HepG2 (cell line): ENCODE data around the gene DNAJC11. TPM values are rescaled to one million over a fixed set of nuclear protein-coding genes. Genes with fewer than 3 reads are reported as not detected.

Experiments used
- ATAC-seq: fragments of 200-7000 bp; cut with Tn5 transposase; 3 replicates; pipeline ENCODE4 v1.9.1; 2020; ENCODE audit warnings: mild to moderate bottlenecking, moderate library complexity
- BruUV-seq: library from RNA; stranded (reverse); fragments of 400-500 nt; replicated peaks from 2 replicates; lab custom pipeline; 2021; lab: Mats Ljungman, UMichigan
- CTCF ChIA-PET: fragments of 300-600 bp; formaldehyde crosslinking; extraction: SDS; loops from one replicate; lab custom pipeline; 2021; ENCODE audit warnings: low total read pairs, inconsistent platforms, low intra/inter-chr PET ratio; lab: Yijun Ruan, JAX
- POLR2A ChIA-PET: fragments of 350-600 bp; sonication (Branson Sonifier 250); formaldehyde crosslinking; loops from one replicate; lab custom pipeline; 2020; ENCODE audit warnings: antibody characterized with exemption, inconsistent platforms; lab: Yijun Ruan, JAX
- DNase-seq: peaks from one replicate; pipeline ENCODE4 v3.0.0-alpha.2; 2015; ENCODE audit warnings: low spot score
- FAIRE-seq: peaks from 3 replicates; lab custom pipeline; 2011; peaks lifted over from hg19 to GRCh38; lab: Jason Lieb, UNC
- H2AFZ ChIP-seq: one replicate; pipeline ENCODE4 v1.6.1; 2011; ENCODE audit warnings: low read length, inconsistent platforms
- H3K27ac ChIP-seq: fragments of 300-600 bp; 3 replicates; pipeline ENCODE4 v1.8.0; 2011; ENCODE audit warnings: mixed run types, mild to moderate bottlenecking, mixed read lengths, low read length, inconsistent platforms; ENCODE audit not compliant: insufficient read depth; ENCODE audit errors: extremely low read length
- H3K27me3 ChIP-seq, 2 experiments: fragments of 200-600 bp in 1 of 2; 2 replicates in 1 of 2; 3 replicates in 1 of 2; pipeline versions ENCODE4 v1.6.0 to v1.8.0; 2011; ENCODE audit warnings: low read length in 2 of 2, mild to moderate bottlenecking in 2 of 2, moderate library complexity in 2 of 2, inconsistent platforms in 1 of 2; ENCODE audit not compliant: insufficient read depth in 2 of 2, control insufficient read depth in 1 of 2
- H3K36me3 ChIP-seq, 2 experiments: fragments of 200-600 bp in 1 of 2; replicated peaks in 1 of 2; 2 replicates in 1 of 2; 3 replicates in 1 of 2; pipeline versions ENCODE4 v1.5.1 to v1.8.0; 2011; ENCODE audit warnings: low read length in 2 of 2, inconsistent platforms in 1 of 2; ENCODE audit not compliant: insufficient read depth in 2 of 2, control insufficient read depth in 1 of 2
- H3K4me1 ChIP-seq: 2 replicates; pipeline ENCODE4 v1.5.1; 2012; ENCODE audit warnings: low read length, inconsistent platforms; ENCODE audit not compliant: insufficient read depth
- H3K4me2 ChIP-seq: 2 replicates; pipeline ENCODE4 v1.6.0; 2011; ENCODE audit warnings: low read depth, low read length, inconsistent platforms
- H3K4me3 ChIP-seq, 3 experiments: fragments of 200-600 bp in 1 of 3; sonication (generic), shearing (Covaris generic) in 1 of 3; replicated peaks in 1 of 3; 2 replicates each; pipeline ENCODE4 v1.5.1; 2011 to 2016; ENCODE audit warnings: low read length in 3 of 3, inconsistent platforms in 2 of 3, low read depth in 2 of 3, mild to moderate bottlenecking in 2 of 3, control low read depth in 1 of 3, mixed read lengths in 1 of 3; ENCODE audit not compliant: insufficient read depth in 1 of 3
- H3K79me2 ChIP-seq: one replicate; pipeline ENCODE4 v1.6.1; 2011; ENCODE audit warnings: low read length, inconsistent platforms; ENCODE audit not compliant: insufficient read depth
- H3K9ac ChIP-seq: 2 replicates; pipeline ENCODE4 v1.6.0; 2011; ENCODE audit warnings: mild to moderate bottlenecking, low read depth, low read length, inconsistent platforms; ENCODE audit not compliant: insufficient read depth
- H3K9me3 ChIP-seq: 2 replicates; pipeline ENCODE4 v1.5.1; 2012; ENCODE audit warnings: mild to moderate bottlenecking, low read length
- H4K20me1 ChIP-seq: 2 replicates; pipeline ENCODE4 v1.6.0; 2011; ENCODE audit warnings: inconsistent platforms, mild to moderate bottlenecking, low read length, moderate library complexity; ENCODE audit not compliant: insufficient read depth
- GABPB1 ChIP-seq: IDR thresholded peaks from 2 replicates; pipeline ENCODE4 v1.6.1; 2016; ENCODE audit warnings: mild to moderate bottlenecking, missing genetic modification reagents, moderate library complexity, missing compliant biosample characterization
- GTF2F1 ChIP-seq: fragments of 150-350 bp; IDR thresholded peaks from 2 replicates; pipeline ENCODE4 v1.6.1; 2014; ENCODE audit warnings: low read length
- HMGA1 ChIP-seq: sonication (generic); formaldehyde crosslinking; conservative IDR thresholded peaks from 2 replicates; pipeline ENCODE4 v1.4.0; 2020; ENCODE audit warnings: missing genetic modification reagents
- JUNB ChIP-seq: sonication (generic); formaldehyde crosslinking; IDR thresholded peaks from 2 replicates; pipeline ENCODE4 v1.8.0; 2022; ENCODE audit warnings: missing genetic modification reagents, mild to moderate bottlenecking, borderline replicate concordance
- LCORL ChIP-seq, 2 experiments: fragments of 450-650 bp in 1 of 2; sonication (generic) in 1 of 2; formaldehyde crosslinking in 1 of 2; IDR thresholded peaks; 2 replicates each; pipeline versions ENCODE4 v1.5.0 to v1.6.1; 2017 to 2020; ENCODE audit warnings: antibody characterized with exemption in 1 of 2, missing genetic modification reagents in 1 of 2
- MEF2D ChIP-seq: sonication (generic); formaldehyde crosslinking; IDR thresholded peaks from 2 replicates; pipeline ENCODE4 v1.5.1; 2020; ENCODE audit warnings: mild to moderate bottlenecking, missing genetic modification reagents
- POLR2AphosphoS2 ChIP-seq: IDR thresholded peaks from 2 replicates; pipeline ENCODE4 v1.6.1; 2011; ENCODE audit warnings: low read depth, low read length, improper control_type of control experiment
- SETDB1 ChIP-seq: sonication (generic); formaldehyde crosslinking; IDR thresholded peaks from 2 replicates; pipeline ENCODE4 v1.5.1; 2020; ENCODE audit warnings: missing genetic modification reagents, mild to moderate bottlenecking, borderline replicate concordance
- SIX1 ChIP-seq: sonication (generic); formaldehyde crosslinking; IDR thresholded peaks from 2 replicates; pipeline ENCODE4 v1.4.0; 2020; ENCODE audit warnings: missing genetic modification reagents, borderline replicate concordance
- U2AF1 ChIP-seq: fragments of 200-400 bp; formaldehyde crosslinking; optimal IDR thresholded peaks from 2 replicates; pipeline ENCODE3; 2017; ENCODE audit warnings: mild to moderate bottlenecking, low read depth, low read length
- ZNF326 ChIP-seq: sonication (generic); formaldehyde crosslinking; IDR thresholded peaks from 2 replicates; pipeline ENCODE4 v1.4.0; 2020; ENCODE audit warnings: missing genetic modification reagents, borderline replicate concordance
- ZNF558 ChIP-seq: sonication (generic); formaldehyde crosslinking; IDR thresholded peaks from 2 replicates; pipeline ENCODE4 v1.9.0; 2022; ENCODE audit warnings: mild to moderate bottlenecking, missing genetic modification reagents, borderline replicate concordance
- ZNF598 ChIP-seq: sonication (generic); formaldehyde crosslinking; IDR thresholded peaks from 2 replicates; pipeline ENCODE4 v1.5.1; 2020; ENCODE audit warnings: mild to moderate bottlenecking, missing genetic modification reagents, borderline replicate concordance
- ZNF660 ChIP-seq: sonication (generic); formaldehyde crosslinking; IDR thresholded peaks from 2 replicates; pipeline ENCODE4 v1.5.1; 2020; ENCODE audit warnings: mild to moderate bottlenecking, low read depth, missing genetic modification reagents, borderline replicate concordance
- ZNF678 ChIP-seq: sonication (generic); formaldehyde crosslinking; IDR thresholded peaks from 2 replicates; pipeline ENCODE4 v1.4.0; 2020; ENCODE audit warnings: mild to moderate bottlenecking, missing genetic modification reagents
- ZNF724P ChIP-seq: sonication (generic); formaldehyde crosslinking; IDR thresholded peaks from 2 replicates; pipeline ENCODE4 v1.8.0; 2022; ENCODE audit warnings: missing genetic modification reagents, borderline replicate concordance
- ZNF878 ChIP-seq: sonication (generic); formaldehyde crosslinking; IDR thresholded peaks from 2 replicates; pipeline ENCODE4 v1.8.1; 2023; ENCODE audit warnings: mild to moderate bottlenecking, missing genetic modification reagents, moderate library complexity
- WGBS: methylation state at CpG from one replicate; pipeline ENCODE4 v1.1.6; 2017; ENCODE audit warnings: low lambda C conversion rate; 5-methylcytosine and 5-hydroxymethylcytosine counted together
- in situ Hi-C: cut with HindIII; loops from 2 replicates; pipeline ENCODE4 v1.10.0; 2017; ENCODE audit warnings: low pct_unique_long_range_greater_than_20kb; ENCODE audit not compliant: extremely low pct_ligation_motif_present
- intact Hi-C: fragments of 100-400 bp; cut with micrococcal nuclease; formaldehyde crosslinking; loops from one replicate; pipeline ENCODE4 v1.10.0; 2022; ENCODE audit not compliant: unreplicated experiment
- polyA plus RNA-seq, 8 experiments: library from polyadenylated mRNA; depleted of rRNA in 3 of 8; stranded (reverse) in 7 of 8; unstranded in 1 of 8; fragments of >200 nt; fragmentation: Illumina TruSeq in 4 of 8; extraction: Trizol in 4 of 8; gene quantifications; 2 replicates each; pipeline versions ENCODE4 v1.2.1 to v1.2.3, GENCODE V29; 2011 to 2016; ENCODE audit warnings: low read depth in 4 of 8, missing spikeins in 1 of 8, mixed read lengths in 1 of 8; ENCODE audit not compliant: insufficient read depth in 1 of 8
- total RNA-seq, 5 experiments: library from RNA; depleted of rRNA; stranded (reverse); fragments of >200 nt; fragmentation: Illumina TruSeq; extraction: Trizol; gene quantifications; 2 replicates each; pipeline ENCODE4 v1.2.3, GENCODE V29; 2016; ENCODE audit warnings: low read depth in 1 of 5
- TF ChIP-seq, protein P1 (sequence below): sonication (generic); formaldehyde crosslinking; IDR thresholded peaks from 2 replicates; pipeline ENCODE4 v1.9.0; 2021; ENCODE audit warnings: missing genetic modification reagents, borderline replicate concordance

Gene DNAJC11
- total and polyA plus RNA-seq, 2 of the 13 experiments (the other 11 are each of a cell fraction or from before 2014, with no cell fraction given) = 25.1 to 47.6 TPM

DNA sequence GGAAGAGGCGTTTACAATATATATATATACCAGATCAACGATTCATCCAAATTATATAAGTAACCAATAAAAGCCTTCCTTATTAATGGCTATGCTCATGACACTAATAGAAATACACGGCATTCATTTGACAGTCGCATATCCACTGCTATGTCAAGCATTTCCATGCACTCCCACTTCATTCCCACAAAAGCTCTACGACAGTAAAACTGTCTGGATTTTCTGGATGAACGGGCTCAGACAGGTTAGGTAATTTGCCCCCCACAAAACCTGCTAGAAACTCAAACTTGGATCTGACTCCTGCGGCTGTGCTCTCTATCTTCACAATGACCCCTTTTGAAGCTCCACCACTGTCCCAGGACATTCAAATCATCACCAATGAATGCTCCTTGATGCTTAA, 11.4 kb downstream of the DNAJC11 start:
- no peak overlapping the region for H3K9ac ChIP-seq
- H3K27ac ChIP-seq = no peak overlapping the region
- WGBS = 97% methylated on average over 7 of the region's 7 CpGs
- POLR2A ChIA-PET = no interaction called here
- TF ChIP-seq ZNF724P (CRISPR knock-in tag) = no peak
- no peak for TF ChIP-seq GABPB1 (CRISPR knock-in tag)
- no peak for TF ChIP-seq SETDB1 (CRISPR knock-in tag)
- no peak for TF ChIP-seq MEF2D (CRISPR knock-in tag)
- TF ChIP-seq POLR2AphosphoS2 = no peak
- TF ChIP-seq SIX1 (CRISPR knock-in tag) = no peak
- no peak for TF ChIP-seq ZNF558 (CRISPR knock-in tag)
- TF ChIP-seq ZNF326 (CRISPR knock-in tag) = no peak
- TF ChIP-seq LCORL (IDR thresholded peaks at IDR 0.05) = no peak
- TF ChIP-seq LCORL (CRISPR knock-in tag; IDR thresholded peaks at IDR 0.05) = no peak
- no peak for TF ChIP-seq U2AF1
- no peak for TF ChIP-seq ZNF660 (CRISPR knock-in tag)
- TF ChIP-seq ZNF598 (CRISPR knock-in tag) = no peak
- TF ChIP-seq, protein P1, sequence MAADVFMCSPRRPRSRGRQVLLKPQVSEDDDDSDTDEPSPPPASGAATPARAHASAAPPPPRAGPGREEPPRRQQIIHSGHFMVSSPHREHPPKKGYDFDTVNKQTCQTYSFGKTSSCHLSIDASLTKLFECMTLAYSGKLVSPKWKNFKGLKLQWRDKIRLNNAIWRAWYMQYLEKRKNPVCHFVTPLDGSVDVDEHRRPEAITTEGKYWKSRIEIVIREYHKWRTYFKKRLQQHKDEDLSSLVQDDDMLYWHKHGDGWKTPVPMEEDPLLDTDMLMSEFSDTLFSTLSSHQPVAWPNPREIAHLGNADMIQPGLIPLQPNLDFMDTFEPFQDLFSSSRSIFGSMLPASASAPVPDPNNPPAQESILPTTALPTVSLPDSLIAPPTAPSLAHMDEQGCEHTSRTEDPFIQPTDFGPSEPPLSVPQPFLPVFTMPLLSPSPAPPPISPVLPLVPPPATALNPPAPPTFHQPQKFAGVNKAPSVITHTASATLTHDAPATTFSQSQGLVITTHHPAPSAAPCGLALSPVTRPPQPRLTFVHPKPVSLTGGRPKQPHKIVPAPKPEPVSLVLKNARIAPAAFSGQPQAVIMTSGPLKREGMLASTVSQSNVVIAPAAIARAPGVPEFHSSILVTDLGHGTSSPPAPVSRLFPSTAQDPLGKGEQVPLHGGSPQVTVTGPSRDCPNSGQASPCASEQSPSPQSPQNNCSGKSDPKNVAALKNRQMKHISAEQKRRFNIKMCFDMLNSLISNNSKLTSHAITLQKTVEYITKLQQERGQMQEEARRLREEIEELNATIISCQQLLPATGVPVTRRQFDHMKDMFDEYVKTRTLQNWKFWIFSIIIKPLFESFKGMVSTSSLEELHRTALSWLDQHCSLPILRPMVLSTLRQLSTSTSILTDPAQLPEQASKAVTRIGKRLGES (CRISPR knock-in tag) = no peak
- no peak for TF ChIP-seq ZNF878 (CRISPR knock-in tag)
- no peak for TF ChIP-seq JUNB
- TF ChIP-seq GTF2F1 = no peak
- TF ChIP-seq HMGA1 (CRISPR knock-in tag) = no peak
- TF ChIP-seq ZNF678 (CRISPR knock-in tag) = no peak
- no peak for FAIRE-seq
- H3K4me2 ChIP-seq = no peak overlapping the region
- no peak overlapping the region for H3K4me3 ChIP-seq
- no peaks in the 10 kb centered on the region for H3K27me3 ChIP-seq
- peaks cover 1 to 15% of the 10 kb centered on the region in 2 experiments; a peak in 2 of 5 replicates for H3K36me3 ChIP-seq
- intact Hi-C loops (no loop called here), in situ Hi-C loops (no loop called here)
- H3K9me3 ChIP-seq = no peaks in the 10 kb centered on the region
- no peak for ATAC-seq
- H3K79me2 ChIP-seq = peaks cover 52% of the 10 kb centered on the region
- DNase-seq = no peak
- no TSS peak for BruUV-seq
- H2AFZ ChIP-seq = no peak overlapping the region
- H3K4me1 ChIP-seq = peaks cover 12% of the 10 kb centered on the region
- CTCF ChIA-PET = no interaction called here
- H4K20me1 ChIP-seq = no peaks in the 10 kb centered on the region; the same call in 1 of the 2 replicates
